Retina (tissue), 1 donor: ENCODE data around the gene PXYLP1.
"Not testable (repeated sequence)": the region's sequence is repeated elsewhere in the genome, so short reads cannot be mapped to it uniquely, and the experiment has no call there.

ENCODE experiments used
- DNase-seq: peaks from one replicate; pipeline ENCODE4 v3.0.0-alpha.2; 2016

The PXYLP1 gene

GRCh38 chr3:141302364-141303141 lies 70.9 kb downstream of the PXYLP1 start:
- no peak for DNase-seq

- DNase-seq: peak; percentile 60
Measured at GRCh38 chr3:141303481-141304223, 72.0 kb downstream of the PXYLP1 start.

- DNase-seq: no peak
Measured at GRCh38 chr3:141305436-141305835, 73.8 kb downstream of the PXYLP1 start.

GRCh38 chr3:141306276-141306675 lies 74.7 kb downstream of the PXYLP1 start:
- no peak for DNase-seq

GRCh38 chr3:141306922-141307321 lies 75.3 kb downstream of the PXYLP1 start:
- no peak for DNase-seq

GRCh38 chr3:141307351-141308059 lies 75.9 kb downstream of the PXYLP1 start:
- DNase-seq: no peak

GRCh38 chr3:141308588-141309218 lies 77.1 kb downstream of the PXYLP1 start:
- no peak for DNase-seq

- no peak for DNase-seq
Measured at GRCh38 chr3:141311170-141311495, 79.5 kb downstream of the PXYLP1 start.

- DNase-seq: peak; percentile 98
Measured at GRCh38 chr3:141311496-141312353, 80.1 kb downstream of the PXYLP1 start.

GRCh38 chr3:141312354-141313092 lies 80.9 kb downstream of the PXYLP1 start:
- no peak for DNase-seq

- no peak for DNase-seq
Measured at GRCh38 chr3:141313093-141313683, 81.6 kb downstream of the PXYLP1 start.

- DNase-seq: not testable (repeated sequence)
Measured at GRCh38 chr3:141314415-141314814, 82.8 kb downstream of the PXYLP1 start.

GRCh38 chr3:141316851-141317250 lies 85.2 kb downstream of the PXYLP1 start:
- no peak for DNase-seq

GRCh38 chr3:141320399-141321108 lies 88.9 kb downstream of the PXYLP1 start:
- no peak for DNase-seq

GRCh38 chr3:141321109-141321497 lies 89.5 kb downstream of the PXYLP1 start:
- no peak for DNase-seq

GRCh38 chr3:141323936-141324704 lies 92.5 kb downstream of the PXYLP1 start:
- DNase-seq: no peak

GRCh38 chr3:141326123-141326522 lies 94.5 kb downstream of the PXYLP1 start:
- no peak for DNase-seq

GRCh38 chr3:141326626-141327025 lies 95.0 kb downstream of the PXYLP1 start:
- DNase-seq: no peak

- DNase-seq: no peak
Measured at GRCh38 chr3:141328286-141329166, 96.9 kb downstream of the PXYLP1 start.
